Esophagus squamous epithelium (tissue), 5 donors: ENCODE data around the gene TTC5. TPM values are rescaled to one million over a fixed set of nuclear protein-coding genes. Genes with fewer than 3 reads are reported as not detected.
"Not testable (repeated sequence)": the region's sequence is repeated elsewhere in the genome, so short reads cannot be mapped to it uniquely, and the experiment has no call there.

Experiments
- DNase-seq: peaks from one replicate; lab custom pipeline; 2025; lab: John Stamatoyannopoulos, UW
- H3K27ac ChIP-seq, 4 donors: fragments of 200-600 bp; sonication (generic); one replicate each; pipeline ENCODE4 v1.5.1; 2016 to 2019; ENCODE audit warnings: mild to moderate bottlenecking in 1 of 4
- H3K27me3 ChIP-seq, 4 donors: fragments of 200-600 bp; sonication (generic); 1 replicate in 3 of 4; 2 replicates in 1 of 4; pipeline versions ENCODE4 v1.5.1 to v1.6.0; 2017 to 2021; ENCODE audit warnings: antibody characterized with exemption in 1 of 4
- H3K36me3 ChIP-seq, 3 donors: fragments of 200-600 bp; sonication (generic); one replicate each; pipeline ENCODE4 v1.5.1; 2016 to 2019
- H3K4me1 ChIP-seq, 3 donors: fragments of 200-600 bp; sonication (generic); one replicate each; pipeline ENCODE4 v1.5.1; 2017 to 2019
- H3K4me3 ChIP-seq, 4 donors: fragments of 200-600 bp; sonication (generic); 1 replicate in 3 of 4; 2 replicates in 1 of 4; pipeline ENCODE4 v1.5.1; 2016 to 2019; ENCODE audit warnings: mild to moderate bottlenecking in 2 of 4, moderate library complexity in 1 of 4
- H3K9me3 ChIP-seq, 3 donors: fragments of 200-600 bp; sonication (generic); one replicate each; pipeline ENCODE4 v1.5.1; 2016 to 2019
- CTCF ChIP-seq, 6 experiments: fragments of 450-650 bp in 4 of 6; fragments of 200-600 bp in 2 of 6; sonication (generic) in 2 of 6; IDR thresholded peaks; one replicate each; pipeline ENCODE4 v1.5.1; 2016 to 2019; ENCODE audit warnings: antibody characterized with exemption in 6 of 6, mild to moderate bottlenecking in 4 of 6, moderate library complexity in 4 of 6
- POLR2A ChIP-seq, 4 donors: fragments of 450-650 bp; IDR thresholded peaks; one replicate each; pipeline ENCODE4 v1.6.1; 2017; ENCODE audit warnings: antibody characterized with exemption in 4 of 4, mild to moderate bottlenecking in 4 of 4, moderate library complexity in 3 of 4
- WGBS, 2 donors: methylation state at CpG; one replicate each; pipeline ENCODE4 v1.1.5; 2018; 5-methylcytosine and 5-hydroxymethylcytosine counted together
- intact Hi-C: fragments of 100-400 bp; cut with DNase I; formaldehyde crosslinking; loops from one replicate; pipeline ENCODE4 v1.15.0; 2022
- total RNA-seq, 4 donors: library from RNA; depleted of rRNA; stranded (reverse); fragments of >200 nt; gene quantifications; one replicate each; pipeline ENCODE4 v1.1.0, GENCODE V29; 2016
- donor health status: DM: yes; HTN: yes; CAD: no.

Gene TTC5
- total RNA-seq, 4 donors from 2014 or later, result 3.9 to 11.8 (median 6.7) TPM

GRCh38 chr14:20314026-20314425 is 8.3 kb upstream of the TTC5 start:
- H3K4me1 ChIP-seq, result no peaks in the 10 kb centered on the region
- no peaks in the 10 kb centered on the region for H3K9me3 ChIP-seq
- 85 to 100% methylated on average over 2 of the region's 2 CpGs for WGBS, 2 donors
- no peak overlapping the region for H3K4me3 ChIP-seq
- no peaks in the 10 kb centered on the region for H3K27me3 ChIP-seq
- no peak overlapping the region for H3K27ac ChIP-seq
- TF ChIP-seq POLR2A (IDR thresholded peaks at IDR 0.05), result no peak
- TF ChIP-seq CTCF (IDR thresholded peaks at IDR 0.05), result no peak
- no peak for DNase-seq
- intact Hi-C loops, result no loop called here
- H3K36me3 ChIP-seq, result peaks cover 8 to 80% (median 31%) of the 10 kb centered on the region in 3 donors

GRCh38 chr14:20306079-20306423 is 300 bp upstream of the TTC5 start:
- peaks cover 8 to 15% (median 14%) of the 10 kb centered on the region in 3 donors for H3K4me1 ChIP-seq
- intact Hi-C loops, result no loop called here
- TF ChIP-seq CTCF (IDR thresholded peaks at IDR 0.05), result no peak
- TF ChIP-seq POLR2A (IDR thresholded peaks at IDR 0.05), result no peak
- H3K4me3 ChIP-seq, result peak overlapping the region; percentile 47 to 78 (median 70)
- no peak overlapping the region for H3K27ac ChIP-seq
- H3K36me3 ChIP-seq, result peaks cover 0 to 12% (median 8%) of the 10 kb centered on the region in 3 donors
- 81 to 97% methylated on average over 1 of the region's 1 CpG for WGBS, 2 donors
- H3K27me3 ChIP-seq, result no peaks in the 10 kb centered on the region
- no peaks in the 10 kb centered on the region for H3K9me3 ChIP-seq
- DNase-seq, result no peak

GRCh38 chr14:20302042-20302755 is 3.6 kb downstream of the TTC5 start:
- Histone ChIP-seq H3K4me1 (peaks cover 8 to 15% (median 14%) of the 10 kb centered on the region in 3 donors), H3K4me3 (no peak overlapping the region), H3K36me3 (peaks cover 4 to 51% (median 35%) of the 10 kb centered on the region in 3 donors), H3K9me3 (no peaks in the 10 kb centered on the region), H3K27ac (no peak overlapping the region), H3K27me3 (no peaks in the 10 kb centered on the region)
- no peak for TF ChIP-seq CTCF (IDR thresholded peaks at IDR 0.05)
- TF ChIP-seq POLR2A (IDR thresholded peaks at IDR 0.05), result no peak
- WGBS, 2 donors, result 73 to 100% methylated on average over 1 of the region's 1 CpG
- intact Hi-C loops, result no loop called here
- DNase-seq, result no peak

- Histone ChIP-seq H3K4me3 (no peak overlapping the region), H3K36me3 (peaks cover 4 to 100% (median 35%) of the 10 kb centered on the region in 3 donors), H3K27ac (no peak overlapping the region), H3K27me3 (no peaks in the 10 kb centered on the region), H3K9me3 (no peaks in the 10 kb centered on the region), H3K4me1 (no peaks in the 10 kb centered on the region)
- no peak for DNase-seq
- intact Hi-C loops, result no loop called here
- 78 to 80% methylated on average over 4 of the region's 4 CpGs for WGBS, 2 donors
- no peak for TF ChIP-seq POLR2A (IDR thresholded peaks at IDR 0.05)
- TF ChIP-seq CTCF (IDR thresholded peaks at IDR 0.05), result no peak
Observed at GRCh38 chr14:20295067-20295466, 10.7 kb downstream of the TTC5 start.

- no peaks in the 10 kb centered on the region for H3K4me1 ChIP-seq
- H3K27ac ChIP-seq, result no peak overlapping the region
- intact Hi-C loops, result no loop called here
- H3K27me3 ChIP-seq, result no peaks in the 10 kb centered on the region
- WGBS, 2 donors, result 74 to 82% methylated on average over 2 of the region's 2 CpGs
- H3K9me3 ChIP-seq, result no peaks in the 10 kb centered on the region
- TF ChIP-seq POLR2A (IDR thresholded peaks at IDR 0.05), result no peak
- TF ChIP-seq CTCF (IDR thresholded peaks at IDR 0.05), result no peak
- DNase-seq, result no peak
- peaks cover 5 to 100% (median 33%) of the 10 kb centered on the region in 3 donors for H3K36me3 ChIP-seq
- no peak overlapping the region for H3K4me3 ChIP-seq
Observed at GRCh38 chr14:20294636-20295035, 11.1 kb downstream of the TTC5 start.

GRCh38 chr14:20281998-20282397 is 23.8 kb downstream of the TTC5 start:
- intact Hi-C loops, H3K4me1 ChIP-seq: not testable (repeated sequence)

GRCh38 chr14:20280265-20280664 is 25.5 kb downstream of the TTC5 start:
- DNase-seq, H3K9me3 ChIP-seq, H3K27ac ChIP-seq, H3K27me3 ChIP-seq, intact Hi-C loops, H3K4me3 ChIP-seq, H3K4me1 ChIP-seq: not testable (repeated sequence)
- 92 to 93% methylated on average over 6 to 7 of the region's 7 CpGs for WGBS, 2 donors
- H3K36me3 ChIP-seq, result peaks cover 0 to 33% (median 0%) of the 10 kb centered on the region in 3 donors

More at GRCh38 chr14:20281998-20282397, 23.8 kb downstream of the TTC5 start:
- H3K27me3 ChIP-seq, DNase-seq, H3K4me3 ChIP-seq, H3K9me3 ChIP-seq, H3K27ac ChIP-seq: not testable (repeated sequence)
- peaks cover 0 to 48% (median 0%) of the 10 kb centered on the region in 3 donors for H3K36me3 ChIP-seq
- 94 to 100% methylated on average over 1 of the region's 1 CpG for WGBS, 2 donors
